OCI-LY7 (cell line): ENCODE measurements around the gene COL23A1. TPM values are rescaled to one million over a fixed set of nuclear protein-coding genes. Genes with fewer than 3 reads are reported as not detected.

ENCODE experiments used
- BruUV-seq: library from RNA; stranded (reverse); fragments of 400-500 nt; replicated peaks from 2 replicates; lab custom pipeline; 2021; lab: Mats Ljungman, UMichigan
- CTCF ChIA-PET: fragments of 300-600 bp; sonication (Branson Sonifier 250); formaldehyde crosslinking; loops from one replicate; lab custom pipeline; 2022; ENCODE audit warnings: antibody characterized with exemption; ENCODE audit not compliant: unreplicated experiment; lab: Charles Lee
- POLR2A ChIA-PET: fragments of 300-600 bp; sonication (Branson Sonifier 250); formaldehyde crosslinking; loops from one replicate; lab custom pipeline; 2022; ENCODE audit warnings: antibody characterized with exemption; lab: Charles Lee
- DNase-seq: peaks from one replicate; pipeline ENCODE4 v3.0.0-alpha.2; 2015; ENCODE audit warnings: low spot score
- H2AFZ ChIP-seq: fragments of 200-600 bp; sonication (generic), shearing (Covaris generic); 2 replicates; pipeline ENCODE4 v1.6.1; 2014; ENCODE audit warnings: mild to moderate bottlenecking, antibody characterized with exemption, low read length, moderate library complexity
- H3K27ac ChIP-seq: fragments of 200-600 bp; sonication (generic); 2 replicates; pipeline ENCODE4 v1.5.1; 2014; ENCODE audit warnings: mixed run types, low read depth, mild to moderate bottlenecking, moderate library complexity, low read length, inconsistent platforms; ENCODE audit not compliant: poor library complexity, severe bottlenecking
- H3K36me3 ChIP-seq: fragments of 200-600 bp; sonication (generic); 2 replicates; pipeline ENCODE4 v1.6.1; 2014; ENCODE audit warnings: mild to moderate bottlenecking, antibody characterized with exemption, low read length, moderate library complexity, mixed read lengths; ENCODE audit not compliant: insufficient read depth
- H3K4me1 ChIP-seq: fragments of 200-600 bp; sonication (generic); 2 replicates; pipeline ENCODE4 v1.5.1; 2014; ENCODE audit warnings: mild to moderate bottlenecking, low read length; ENCODE audit not compliant: insufficient read depth, poor library complexity, severe bottlenecking
- H3K4me2 ChIP-seq: fragments of 200-600 bp; sonication (generic); 2 replicates; pipeline ENCODE4 v1.6.1; 2014; ENCODE audit warnings: mild to moderate bottlenecking, low read length
- H3K4me3 ChIP-seq: fragments of 200-600 bp; sonication (generic); 2 replicates; pipeline ENCODE4 v1.5.1; 2014; ENCODE audit warnings: mild to moderate bottlenecking, low read depth, low read length; ENCODE audit not compliant: poor library complexity, severe bottlenecking
- H3K79me2 ChIP-seq: fragments of 200-600 bp; sonication (generic); 2 replicates; pipeline ENCODE4 v1.6.1; 2016; ENCODE audit warnings: low read depth, mild to moderate bottlenecking, low read length, moderate library complexity, mixed read lengths; ENCODE audit not compliant: insufficient read depth
- H3K9me2 ChIP-seq: fragments of 200-600 bp; sonication (generic); 2 replicates; pipeline ENCODE4 v1.6.1; 2016; ENCODE audit warnings: mild to moderate bottlenecking, low read length, mixed read lengths; ENCODE audit not compliant: insufficient read depth
- H3K9me3 ChIP-seq: fragments of 200-600 bp; sonication (generic); 2 replicates; pipeline ENCODE4 v1.6.1; 2014; ENCODE audit warnings: mild to moderate bottlenecking, mixed run types, low read length, mixed read lengths
- H4K20me1 ChIP-seq: fragments of 200-600 bp; sonication (generic); 2 replicates; pipeline ENCODE4 v1.6.1; 2014; ENCODE audit warnings: mild to moderate bottlenecking, antibody characterized with exemption, low read length, moderate library complexity, mixed read lengths; ENCODE audit not compliant: insufficient read depth
- CTCF ChIP-seq: fragments of 200-600 bp; sonication (generic); conservative IDR thresholded peaks from 2 replicates; pipeline ENCODE4 v1.5.1; 2014; ENCODE audit warnings: mild to moderate bottlenecking, antibody characterized with exemption, low read length, moderate library complexity, mixed read lengths
- EZH2phosphoT487 ChIP-seq: fragments of 200-600 bp; sonication (generic); IDR thresholded peaks from 2 replicates; pipeline ENCODE4 v1.6.1; 2018; ENCODE audit warnings: low read depth, borderline replicate concordance, mild to moderate bottlenecking, mixed run types, antibody characterized with exemption, low read length, moderate library complexity, mixed read lengths
- intact Hi-C: fragments of 100-400 bp; cut with micrococcal nuclease; formaldehyde crosslinking; loops from one replicate; pipeline ENCODE4 v1.10.0; 2022; ENCODE audit not compliant: unreplicated experiment
- total RNA-seq, 2 experiments: library from RNA; depleted of rRNA in 1 of 2; stranded (reverse); fragments of >200 nt in 1 of 2; shearing (Covaris generic) in 1 of 2; gene quantifications; 2 replicates each; pipeline ENCODE4 v1.2.3, GENCODE V29; 2014 to 2022

The COL23A1 gene
- total RNA-seq, 2 experiments from 2014 or later, result 0.53 TPM; not detected in 1

GRCh38 chr5:178426326-178427130 lies 163.7 kb downstream of the COL23A1 start:
- intact Hi-C loops, result no loop called here
- Histone ChIP-seq H3K9me3 (no peaks in the 10 kb centered on the region), H3K36me3 (no peaks in the 10 kb centered on the region), H3K9me2 (no peaks in the 10 kb centered on the region), H3K79me2 (no peaks in the 10 kb centered on the region), H3K4me1 (no peaks in the 10 kb centered on the region), H3K27ac (no peak overlapping the region), H4K20me1 (no peaks in the 10 kb centered on the region), H3K4me3 (no peak overlapping the region), H3K4me2 (no peak overlapping the region), H2AFZ (no peak overlapping the region)
- TF ChIP-seq CTCF (no peak), EZH2phosphoT487 (no peak)
- BruUV-seq, result no TSS peak
- ChIA-PET CTCF (no interaction called here), POLR2A (no interaction called here)
- no peak for DNase-seq

GRCh38 chr5:178425621-178426068 lies 164.5 kb downstream of the COL23A1 start:
- CTCF ChIA-PET, result no interaction called here
- TF ChIP-seq CTCF (no peak), EZH2phosphoT487 (no peak)
- Histone ChIP-seq H3K4me1 (no peaks in the 10 kb centered on the region), H3K4me2 (no peak overlapping the region), H3K36me3 (no peaks in the 10 kb centered on the region), H2AFZ (no peak overlapping the region), H3K9me3 (no peaks in the 10 kb centered on the region), H3K9me2 (no peaks in the 10 kb centered on the region), H3K4me3 (no peak overlapping the region), H4K20me1 (no peaks in the 10 kb centered on the region), H3K27ac (no peak overlapping the region), H3K79me2 (no peaks in the 10 kb centered on the region)
- intact Hi-C loops, result no loop called here
- DNase-seq, result no peak
- BruUV-seq, result no TSS peak
- POLR2A ChIA-PET, result no interaction called here

- TF ChIP-seq CTCF (no peak), EZH2phosphoT487 (no peak)
- CTCF ChIA-PET, result no interaction called here
- Histone ChIP-seq H3K9me3 (no peaks in the 10 kb centered on the region), H3K4me2 (no peak overlapping the region), H3K79me2 (no peaks in the 10 kb centered on the region), H3K4me1 (no peaks in the 10 kb centered on the region), H3K4me3 (no peak overlapping the region), H3K36me3 (no peaks in the 10 kb centered on the region), H4K20me1 (no peaks in the 10 kb centered on the region), H3K9me2 (no peaks in the 10 kb centered on the region), H3K27ac (no peak overlapping the region), H2AFZ (no peak overlapping the region)
- no peak for DNase-seq
- BruUV-seq, result no TSS peak
- intact Hi-C loops, result no loop called here
- POLR2A ChIA-PET, result no interaction called here
Measured at GRCh38 chr5:178424810-178425177, 165.4 kb downstream of the COL23A1 start.
